ENCODE results near the gene STXBP6. TPM values are rescaled to one million over a fixed set of nuclear protein-coding genes. Genes with fewer than 3 reads are reported as not detected.

Gene STXBP6
- total RNA-seq, 1 donor from 2014 or later = 16.9 TPM

GRCh38 chr14:24834956-24835355 is 215.0 kb downstream of the STXBP6 start:
- DNase-seq (ENCODE audit: low read depth in 2 of 2) = no peak

GRCh38 chr14:24833385-24833784 is 216.6 kb downstream of the STXBP6 start:
- peak in 1 of 2 donors; percentile 32 for DNase-seq (ENCODE audit: low read depth in 2 of 2)

- no peak for DNase-seq (ENCODE audit: low read depth in 2 of 2)
These were observed 218.3 kb downstream of the STXBP6 start for GRCh38 chr14:24831677-24832076.

GRCh38 chr14:24829862-24830261 is 220.1 kb downstream of the STXBP6 start:
- DNase-seq (ENCODE audit: low read depth in 2 of 2) = no peak

GRCh38 chr14:24828486-24828885 is 221.5 kb downstream of the STXBP6 start:
- no peak for DNase-seq (ENCODE audit: low read depth in 2 of 2)

GRCh38 chr14:24826390-24826789 is 223.6 kb downstream of the STXBP6 start:
- DNase-seq (ENCODE audit: low read depth in 2 of 2) = no peak

- DNase-seq (ENCODE audit: low read depth in 2 of 2) = no peak
These were observed 229.3 kb downstream of the STXBP6 start for GRCh38 chr14:24820616-24821015.

GRCh38 chr14:24818823-24819341 is 231.1 kb downstream of the STXBP6 start:
- DNase-seq (ENCODE audit: low read depth in 2 of 2) = peak in 1 of 2 donors; percentile 21

GRCh38 chr14:24818058-24818822 is 231.7 kb downstream of the STXBP6 start:
- peak in 1 of 2 donors; percentile 88 for DNase-seq (ENCODE audit: low read depth in 2 of 2)

GRCh38 chr14:24817212-24818057 is 232.5 kb downstream of the STXBP6 start:
- peak in 1 of 2 donors; percentile 82 for DNase-seq (ENCODE audit: low read depth in 2 of 2)

- no peak for DNase-seq (ENCODE audit: low read depth in 2 of 2)
These were observed 233.1 kb downstream of the STXBP6 start for GRCh38 chr14:24816929-24817211.

GRCh38 chr14:24816011-24816928 is 233.7 kb downstream of the STXBP6 start:
- DNase-seq (ENCODE audit: low read depth in 2 of 2) = peak in 1 of 2 donors; percentile 81

- no peak for DNase-seq (ENCODE audit: low read depth in 2 of 2)
These were observed 234.4 kb downstream of the STXBP6 start for GRCh38 chr14:24815543-24815942.

- no peak for DNase-seq (ENCODE audit: low read depth in 2 of 2)
These were observed 235.0 kb downstream of the STXBP6 start for GRCh38 chr14:24814944-24815343.

GRCh38 chr14:24814346-24814745 is 235.6 kb downstream of the STXBP6 start:
- DNase-seq (ENCODE audit: low read depth in 2 of 2) = no peak

GRCh38 chr14:24813819-24814259 is 236.1 kb downstream of the STXBP6 start:
- DNase-seq (ENCODE audit: low read depth in 2 of 2) = no peak

GRCh38 chr14:24813089-24813815 is 236.7 kb downstream of the STXBP6 start:
- no peak for DNase-seq (ENCODE audit: low read depth in 2 of 2)

- DNase-seq (ENCODE audit: low read depth in 2 of 2) = no peak
These were observed 240.8 kb downstream of the STXBP6 start for GRCh38 chr14:24809135-24809534.

- DNase-seq (ENCODE audit: low read depth in 2 of 2) = no peak
These were observed 241.5 kb downstream of the STXBP6 start for GRCh38 chr14:24808412-24808811.

GRCh38 chr14:24806061-24806678 is 243.8 kb downstream of the STXBP6 start:
- peak; percentile 56 to 80 for DNase-seq (ENCODE audit: low read depth in 2 of 2)
